Neural cell (in vitro differentiated cells): ENCODE measurements around the gene PLXNB1. TPM values are rescaled to one million over a fixed set of nuclear protein-coding genes. Genes with fewer than 3 reads are reported as not detected.

Experiments used
- H2AFZ ChIP-seq: fragments of 200-600, 300-800 bp; sonication (generic), shearing (Covaris generic); 2 replicates; pipeline ENCODE4 v1.6.0; 2014; ENCODE audit warnings: low read depth, mild to moderate bottlenecking, antibody characterized with exemption, low read length, moderate library complexity
- H3F3A ChIP-seq: fragments of 200-600 bp; shearing (Covaris generic); 2 replicates; pipeline ENCODE4 v1.6.1; 2016; ENCODE audit warnings: mild to moderate bottlenecking, moderate library complexity, mixed read lengths, antibody characterized with exemption, low read length; ENCODE audit not compliant: insufficient read depth, poor library complexity, severe bottlenecking
- H3K27ac ChIP-seq: fragments of 200-600, 300-800 bp; sonication (generic), shearing (Covaris generic); 2 replicates; pipeline ENCODE4 v1.5.1; 2014; ENCODE audit warnings: mild to moderate bottlenecking, low read length, moderate library complexity
- H3K27me3 ChIP-seq: fragments of 300-800, 200-600 bp; sonication (generic), shearing (Covaris generic); 2 replicates; pipeline ENCODE4 v1.6.0; 2014; ENCODE audit warnings: mild to moderate bottlenecking, low read depth, low read length, moderate library complexity; ENCODE audit not compliant: insufficient read depth
- H3K36me3 ChIP-seq: fragments of 300-800, 200-600 bp; sonication (generic), shearing (Covaris generic); 2 replicates; pipeline ENCODE4 v1.5.1; 2014; ENCODE audit warnings: mild to moderate bottlenecking, antibody characterized with exemption, low read length, moderate library complexity; ENCODE audit not compliant: insufficient read depth
- H3K4me2 ChIP-seq: fragments of 300-800, 200-600 bp; sonication (generic), shearing (Covaris generic); 2 replicates; pipeline ENCODE4 v1.6.0; 2014; ENCODE audit warnings: mild to moderate bottlenecking, low read length
- H3K4me3 ChIP-seq: fragments of 300-800, 200-600 bp; sonication (generic), shearing (Covaris generic); 2 replicates; pipeline ENCODE4 v1.5.1; 2014; ENCODE audit warnings: mild to moderate bottlenecking, low read length, moderate library complexity
- H3K79me2 ChIP-seq: fragments of 200-600 bp; shearing (Covaris generic); replicated peaks from 2 replicates; pipeline ENCODE4 v1.6.0; 2014; ENCODE audit warnings: mild to moderate bottlenecking, low read length, moderate library complexity; ENCODE audit not compliant: insufficient read depth
- H3K9ac ChIP-seq: fragments of 300-800, 200-600 bp; sonication (generic), shearing (Covaris generic); 2 replicates; pipeline ENCODE4 v1.6.1; 2016; ENCODE audit warnings: mild to moderate bottlenecking, low read length, mixed read lengths
- H3K9me2 ChIP-seq: fragments of 200-600 bp; shearing (Covaris generic); 2 replicates; pipeline ENCODE4 v1.6.1; 2016; ENCODE audit warnings: mild to moderate bottlenecking, low read length, mixed read lengths; ENCODE audit not compliant: insufficient read depth
- H3K9me3 ChIP-seq: fragments of 200-600, 300-800 bp; sonication (generic), shearing (Covaris generic); 2 replicates; pipeline ENCODE4 v1.6.1; 2016; ENCODE audit warnings: mild to moderate bottlenecking, mixed run types, low read length, moderate library complexity, mixed read lengths
- H4K20me1 ChIP-seq: fragments of 200-600 bp; shearing (Covaris generic); 2 replicates; pipeline ENCODE4 v1.6.1; 2016; ENCODE audit warnings: mild to moderate bottlenecking, mixed run types; ENCODE audit not compliant: insufficient read depth
- EZH2 ChIP-seq: fragments of 200-600, 300-800 bp; shearing (Covaris generic), sonication (generic); IDR thresholded peaks from 2 replicates; pipeline ENCODE4 v1.6.1; 2014; ENCODE audit warnings: antibody characterized with exemption, low read length, borderline replicate concordance, mild to moderate bottlenecking; ENCODE audit not compliant: insufficient read depth, poor library complexity, severe bottlenecking
- MXI1 ChIP-seq: fragments of 450-650 bp; conservative IDR thresholded peaks from 2 replicates; pipeline ENCODE4 v1.6.1; 2014; ENCODE audit warnings: antibody characterized with exemption, mild to moderate bottlenecking; ENCODE audit not compliant: poor library complexity, severe bottlenecking
- POLR2AphosphoS5 ChIP-seq: IDR thresholded peaks from 2 replicates; pipeline ENCODE4 v1.6.1; 2012
- RAD21 ChIP-seq: fragments of 450-650 bp; conservative IDR thresholded peaks from 2 replicates; pipeline ENCODE4 v1.6.1; 2014; ENCODE audit warnings: antibody characterized with exemption, mild to moderate bottlenecking, moderate library complexity
- SMC3 ChIP-seq: fragments of 450-650 bp; conservative IDR thresholded peaks from 2 replicates; pipeline ENCODE4 v1.6.1; 2014; ENCODE audit warnings: antibody characterized with exemption, mild to moderate bottlenecking, moderate library complexity; ENCODE audit not compliant: poor library complexity
- TAF1 ChIP-seq: IDR thresholded peaks from 2 replicates; pipeline ENCODE4 v1.6.1; 2012; ENCODE audit warnings: low read depth
- polyA plus RNA-seq: library from polyadenylated mRNA; depleted of rRNA; stranded (reverse); fragments of >200 nt; gene quantifications from 2 replicates; pipeline ENCODE4 v1.2.3, GENCODE V29; 2014
- TF ChIP-seq, protein P1 (sequence below): IDR thresholded peaks from 2 replicates; pipeline ENCODE4 v1.6.1; 2012; ENCODE audit warnings: borderline replicate concordance

The PLXNB1 gene
- polyA plus RNA-seq, 1 donor from 2014 or later = 134 TPM

DNA sequence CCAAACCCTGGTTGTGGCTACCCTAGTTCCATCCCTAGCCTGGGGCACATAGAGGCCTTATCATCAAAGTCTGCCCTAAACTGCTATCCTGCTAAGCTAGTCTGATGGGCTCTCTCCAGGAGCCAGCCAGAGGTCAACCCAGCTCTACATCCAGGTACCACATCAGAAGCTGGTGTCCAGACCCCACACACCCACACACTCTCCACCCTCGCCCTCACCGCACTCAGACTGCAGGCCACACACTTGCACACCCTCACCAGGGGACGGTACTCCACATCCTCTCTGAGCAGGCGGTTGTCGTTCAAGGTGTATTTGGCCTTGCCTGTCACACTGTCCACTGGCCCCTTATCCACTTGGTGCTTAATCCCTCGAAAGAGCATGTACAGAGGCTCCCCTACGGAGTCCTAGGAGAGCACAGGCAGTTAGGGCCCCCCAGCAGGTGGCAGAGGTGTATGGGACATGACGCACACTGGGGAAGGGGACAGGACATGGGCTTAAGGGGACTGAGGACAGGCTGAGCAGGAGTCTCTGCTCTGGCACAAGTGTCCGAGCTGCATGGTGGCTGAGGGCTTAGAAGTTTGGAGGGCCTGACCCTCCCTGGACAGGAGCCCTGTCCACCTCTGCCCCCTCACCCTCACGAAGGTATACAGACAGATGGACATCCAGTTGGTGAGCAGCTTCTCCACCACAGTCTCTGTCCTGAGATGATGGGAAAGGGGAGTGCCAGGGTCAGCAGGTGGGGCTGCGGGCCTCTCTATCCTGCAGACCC is 18.1 kb downstream of the PLXNB1 start:
- no peaks in the 10 kb centered on the region for H3F3A ChIP-seq
- no peaks in the 10 kb centered on the region for H4K20me1 ChIP-seq
- no peak overlapping the region for H3K4me3 ChIP-seq
- no peaks in the 10 kb centered on the region for H3K9me3 ChIP-seq
- H3K4me2 ChIP-seq = no peak overlapping the region
- no peak overlapping the region for H2AFZ ChIP-seq
- no peaks in the 10 kb centered on the region for H3K79me2 ChIP-seq
- no peak overlapping the region for H3K27ac ChIP-seq
- no peaks in the 10 kb centered on the region for H3K9me2 ChIP-seq
- no peaks in the 10 kb centered on the region for H3K36me3 ChIP-seq
- H3K9ac ChIP-seq = no peak overlapping the region
- H3K27me3 ChIP-seq = no peaks in the 10 kb centered on the region
- no peak for TF ChIP-seq POLR2AphosphoS5
- no peak for TF ChIP-seq TAF1
- TF ChIP-seq SMC3 = no peak
- TF ChIP-seq, protein P1, sequence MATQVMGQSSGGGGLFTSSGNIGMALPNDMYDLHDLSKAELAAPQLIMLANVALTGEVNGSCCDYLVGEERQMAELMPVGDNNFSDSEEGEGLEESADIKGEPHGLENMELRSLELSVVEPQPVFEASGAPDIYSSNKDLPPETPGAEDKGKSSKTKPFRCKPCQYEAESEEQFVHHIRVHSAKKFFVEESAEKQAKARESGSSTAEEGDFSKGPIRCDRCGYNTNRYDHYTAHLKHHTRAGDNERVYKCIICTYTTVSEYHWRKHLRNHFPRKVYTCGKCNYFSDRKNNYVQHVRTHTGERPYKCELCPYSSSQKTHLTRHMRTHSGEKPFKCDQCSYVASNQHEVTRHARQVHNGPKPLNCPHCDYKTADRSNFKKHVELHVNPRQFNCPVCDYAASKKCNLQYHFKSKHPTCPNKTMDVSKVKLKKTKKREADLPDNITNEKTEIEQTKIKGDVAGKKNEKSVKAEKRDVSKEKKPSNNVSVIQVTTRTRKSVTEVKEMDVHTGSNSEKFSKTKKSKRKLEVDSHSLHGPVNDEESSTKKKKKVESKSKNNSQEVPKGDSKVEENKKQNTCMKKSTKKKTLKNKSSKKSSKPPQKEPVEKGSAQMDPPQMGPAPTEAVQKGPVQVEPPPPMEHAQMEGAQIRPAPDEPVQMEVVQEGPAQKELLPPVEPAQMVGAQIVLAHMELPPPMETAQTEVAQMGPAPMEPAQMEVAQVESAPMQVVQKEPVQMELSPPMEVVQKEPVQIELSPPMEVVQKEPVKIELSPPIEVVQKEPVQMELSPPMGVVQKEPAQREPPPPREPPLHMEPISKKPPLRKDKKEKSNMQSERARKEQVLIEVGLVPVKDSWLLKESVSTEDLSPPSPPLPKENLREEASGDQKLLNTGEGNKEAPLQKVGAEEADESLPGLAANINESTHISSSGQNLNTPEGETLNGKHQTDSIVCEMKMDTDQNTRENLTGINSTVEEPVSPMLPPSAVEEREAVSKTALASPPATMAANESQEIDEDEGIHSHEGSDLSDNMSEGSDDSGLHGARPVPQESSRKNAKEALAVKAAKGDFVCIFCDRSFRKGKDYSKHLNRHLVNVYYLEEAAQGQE = no peak
- no peak for TF ChIP-seq RAD21
- no peak for TF ChIP-seq MXI1

DNA sequence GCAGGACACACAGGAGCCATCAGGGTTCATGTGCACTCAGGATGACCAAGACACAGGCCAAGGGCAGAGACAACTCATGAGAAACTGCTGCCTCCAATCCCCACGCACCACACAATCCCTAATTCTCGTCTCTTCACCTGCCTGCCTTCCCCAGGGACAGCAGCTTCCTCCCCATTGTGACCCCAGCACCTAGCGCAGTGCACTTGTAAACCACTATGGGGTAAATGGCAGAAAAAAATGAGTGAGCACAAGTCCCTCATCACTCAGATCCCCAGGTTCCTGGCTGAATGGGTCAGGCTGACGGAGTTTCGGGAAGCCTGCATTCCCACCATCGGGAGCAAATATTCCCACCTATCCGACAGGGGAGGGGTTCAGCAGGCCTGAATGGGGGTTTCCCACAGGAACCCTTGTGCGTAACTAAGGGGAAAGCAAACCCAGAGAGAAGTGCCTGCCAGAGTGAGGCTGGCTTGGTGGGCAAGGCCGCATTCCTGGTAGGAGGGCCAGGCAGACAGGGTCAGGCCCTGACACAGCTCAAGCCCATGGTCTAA is 18.8 kb downstream of the PLXNB1 start:
- no peaks in the 10 kb centered on the region for H3K9me3 ChIP-seq
- no peak overlapping the region for H3K9ac ChIP-seq
- H3K9me2 ChIP-seq = no peaks in the 10 kb centered on the region
- no peaks in the 10 kb centered on the region for H3K79me2 ChIP-seq
- H3K27me3 ChIP-seq = no peaks in the 10 kb centered on the region
- no peak overlapping the region for H3K27ac ChIP-seq
- no peak overlapping the region for H3K4me2 ChIP-seq
- no peaks in the 10 kb centered on the region for H4K20me1 ChIP-seq
- no peaks in the 10 kb centered on the region for H3F3A ChIP-seq
- H3K4me3 ChIP-seq = no peak overlapping the region
- no peak for TF ChIP-seq RAD21
- no peak for TF ChIP-seq SMC3
- TF ChIP-seq EZH2 = no peak
- TF ChIP-seq MXI1 = no peak
- TF ChIP-seq, protein P1 = no peak
- H3K36me3 ChIP-seq = no peaks in the 10 kb centered on the region
- no peak overlapping the region for H2AFZ ChIP-seq
